Hematopoietic multipotent progenitor cell treated with erythropoietin and hydrocortisone succinate and interleukin-3 and kit ligand, for 8 days (in vitro differentiated cells): ENCODE measurements around the gene CNTRL.

ENCODE experiments used
- DNase-seq: peaks from one replicate; pipeline ENCODE4 v3.0.0-alpha.2; 2015

The CNTRL gene

GRCh38 chr9:121183666-121184423 lies 109.1 kb downstream of the CNTRL start:
- DNase-seq: no peak

DNA sequence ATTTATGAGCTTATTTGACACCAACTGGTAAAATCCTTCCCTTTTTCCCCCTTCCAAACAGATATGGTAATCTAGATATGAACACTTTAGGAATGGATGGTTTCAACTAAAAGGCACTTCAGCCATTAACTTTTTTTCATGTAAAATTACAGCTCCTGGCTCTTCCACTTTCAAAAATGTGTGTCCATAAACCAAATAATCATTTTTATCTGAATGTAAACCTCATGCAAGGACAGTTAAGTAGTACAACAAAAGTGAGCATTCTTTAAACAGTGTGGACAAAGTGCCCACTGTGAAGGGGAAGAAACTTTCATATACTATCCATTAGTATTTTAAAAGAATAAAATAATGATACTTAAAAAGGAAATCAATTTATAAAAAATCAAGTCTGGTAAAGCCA lies 109.7 kb downstream of the CNTRL start:
- DNase-seq: no peak

DNA sequence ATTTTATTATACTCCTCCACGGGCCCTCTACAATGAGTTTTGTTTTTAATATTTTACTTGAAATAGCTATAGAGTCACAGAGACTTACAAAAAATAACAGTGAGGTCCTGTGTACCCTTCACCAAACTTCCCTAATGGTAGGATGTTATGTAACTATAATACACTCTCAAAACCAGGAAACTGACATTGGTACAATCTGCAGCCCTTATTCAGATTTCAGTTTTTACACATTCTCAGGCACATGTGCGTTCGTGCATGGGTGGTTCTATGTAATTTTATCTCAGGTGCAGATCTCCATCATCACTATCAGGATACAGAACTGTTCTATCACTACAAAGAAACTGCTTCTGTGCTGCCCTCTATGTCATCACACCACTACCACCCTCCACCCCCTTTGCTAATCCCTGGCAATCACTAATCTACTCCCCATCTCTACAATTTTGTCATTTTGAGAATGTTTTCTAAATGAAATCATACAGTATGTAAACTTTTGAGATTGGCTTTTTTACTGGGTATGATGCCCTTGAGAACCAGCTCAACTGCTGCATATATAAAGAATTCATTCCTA lies 110.5 kb downstream of the CNTRL start:
- DNase-seq: no peak

GRCh38 chr9:121185774-121186403 lies 111.1 kb downstream of the CNTRL start:
- no peak for DNase-seq

DNA sequence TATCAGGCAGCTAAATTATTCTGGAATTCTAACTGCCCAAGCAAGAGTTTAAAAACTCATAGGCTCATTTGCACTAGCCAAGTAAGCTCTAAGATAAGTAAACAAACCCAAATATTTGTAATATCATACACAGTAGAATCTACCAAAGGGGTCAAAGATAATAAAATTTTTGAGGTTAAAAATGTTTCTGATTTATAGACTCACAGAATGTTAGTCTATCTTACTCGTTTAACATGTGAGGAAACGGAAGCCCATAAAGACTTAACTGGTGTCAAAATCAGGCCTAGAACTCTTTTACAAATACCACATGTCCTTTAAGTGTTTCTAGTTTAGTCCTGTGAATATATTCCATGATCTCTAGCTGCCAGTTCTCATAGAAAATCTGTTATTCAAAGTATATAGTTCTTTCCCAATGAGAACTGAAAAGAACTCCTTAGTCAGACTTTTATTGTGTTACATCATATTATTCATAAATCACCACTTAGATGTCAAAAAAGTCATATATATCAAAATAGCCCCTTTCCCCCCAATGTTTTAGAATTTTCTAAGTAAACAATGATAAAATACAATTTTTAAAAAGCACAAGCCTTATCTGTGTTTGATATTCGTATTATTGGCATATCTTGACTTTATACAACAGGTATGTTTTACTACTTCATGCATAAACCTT lies 113.0 kb downstream of the CNTRL start:
- no peak for DNase-seq

DNA sequence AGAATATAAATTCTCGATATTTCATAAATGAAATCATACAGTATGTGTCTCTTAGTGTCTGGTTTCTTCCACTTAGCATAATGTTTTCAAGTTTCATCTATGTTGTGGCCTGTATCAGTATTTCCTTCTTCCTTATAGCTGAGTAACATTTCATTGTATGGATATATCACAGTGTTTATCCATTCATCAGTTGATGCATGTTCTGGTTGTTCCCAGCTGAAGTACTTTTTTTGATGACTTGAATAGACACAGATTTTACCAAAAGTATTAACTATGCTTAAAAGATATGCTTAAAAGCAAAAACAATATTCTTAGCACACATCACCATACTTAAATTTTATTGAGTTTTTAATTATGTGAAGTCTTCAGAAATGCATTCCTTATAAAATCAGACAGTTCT lies 114.3 kb downstream of the CNTRL start:
- DNase-seq: no peak

DNA sequence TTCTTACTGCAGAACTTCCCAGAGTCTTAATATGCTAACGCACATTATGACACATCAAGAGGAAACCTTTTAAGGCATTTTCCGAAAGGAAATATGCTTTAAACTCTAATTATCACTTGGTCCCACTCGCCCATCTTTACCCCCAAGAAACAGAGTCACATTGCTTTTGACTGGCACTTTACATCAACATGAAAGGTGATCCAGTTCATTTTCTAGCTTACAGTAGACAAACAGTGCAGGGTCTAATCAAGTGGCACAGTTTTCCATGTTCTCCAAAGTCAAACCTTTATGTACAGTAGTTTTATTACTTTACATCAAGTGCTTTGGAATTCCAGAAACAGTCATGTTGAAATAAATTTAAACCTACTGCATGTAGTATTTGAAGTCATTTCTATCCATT lies 114.9 kb downstream of the CNTRL start:
- no peak for DNase-seq

DNA sequence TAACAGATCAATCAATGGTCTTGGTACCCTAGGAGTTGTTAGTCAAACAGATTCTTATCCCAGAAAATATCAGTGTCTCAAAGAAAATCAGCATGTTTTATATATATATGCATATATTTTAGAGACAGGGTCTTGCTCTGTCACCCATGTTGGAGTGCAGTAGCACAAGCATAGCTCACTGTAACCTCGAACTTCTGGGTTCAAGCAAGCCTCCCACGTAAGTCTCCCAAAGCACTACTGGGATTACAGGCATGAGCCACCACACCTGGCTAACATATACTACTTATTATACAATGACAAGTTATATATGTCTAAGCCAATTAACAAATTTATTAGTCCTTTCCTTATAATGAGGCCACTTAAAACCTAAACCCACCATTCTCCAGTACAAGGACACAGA lies 116.5 kb downstream of the CNTRL start:
- no peak for DNase-seq

DNA sequence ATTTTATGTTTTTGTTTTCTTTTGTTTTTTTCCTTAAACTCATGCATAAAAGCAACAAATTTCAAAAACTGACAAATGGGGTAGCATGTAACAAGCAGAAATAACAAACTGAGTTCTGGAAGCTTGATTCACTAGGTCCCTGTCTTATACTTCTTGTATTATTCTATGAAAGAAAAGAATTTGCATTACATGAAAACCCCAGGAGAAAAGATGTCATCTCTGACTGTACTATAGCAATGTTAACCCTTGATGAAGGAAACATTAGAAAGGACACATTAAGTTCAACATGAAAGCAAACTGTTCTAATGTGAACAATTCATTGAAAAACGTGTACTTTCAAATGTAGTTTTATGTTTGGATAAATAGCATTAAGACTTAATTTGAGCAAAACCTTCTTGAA lies 117.8 kb downstream of the CNTRL start:
- no peak for DNase-seq

- DNase-seq: no peak
Measured at GRCh38 chr9:121192959-121193640, 118.3 kb downstream of the CNTRL start.

GRCh38 chr9:121194730-121195129 lies 120.0 kb downstream of the CNTRL start:
- DNase-seq: no peak

DNA sequence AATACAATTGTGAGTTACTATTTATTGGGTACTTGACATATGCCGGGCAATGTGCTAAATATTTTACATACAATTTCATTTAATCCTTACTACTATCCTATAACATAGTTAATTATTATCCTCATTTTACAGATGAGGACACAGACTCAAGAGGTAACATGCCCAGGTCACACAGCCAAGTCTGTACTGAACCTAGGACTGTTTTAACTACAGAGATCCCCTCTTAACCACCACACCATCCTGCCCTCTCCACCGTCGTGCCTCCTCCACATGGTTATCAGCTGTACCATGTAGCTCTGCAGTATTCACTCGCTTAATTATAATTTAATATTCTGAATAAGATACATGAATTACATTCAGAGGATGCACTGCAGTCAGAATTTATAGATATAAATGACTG lies 121.6 kb downstream of the CNTRL start:
- DNase-seq: peak; percentile 57

DNA sequence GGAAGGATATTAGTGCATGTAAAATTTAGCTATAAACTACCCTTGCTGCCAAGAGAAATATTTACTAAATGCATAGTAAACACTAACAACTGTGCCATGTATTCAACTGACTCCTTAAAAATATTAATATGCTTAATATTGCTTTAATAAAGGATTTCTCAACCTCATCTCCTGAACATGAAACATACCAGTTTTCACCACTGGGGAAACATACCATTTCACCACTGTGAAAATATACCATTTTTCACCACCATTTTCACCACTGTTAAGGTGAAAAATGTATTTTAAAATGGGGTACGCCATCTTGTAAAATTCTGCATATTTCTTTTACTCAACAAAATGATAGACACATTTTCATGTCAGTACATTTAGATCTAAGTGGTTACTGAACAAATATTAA lies 122.4 kb downstream of the CNTRL start:
- DNase-seq: no peak

DNA sequence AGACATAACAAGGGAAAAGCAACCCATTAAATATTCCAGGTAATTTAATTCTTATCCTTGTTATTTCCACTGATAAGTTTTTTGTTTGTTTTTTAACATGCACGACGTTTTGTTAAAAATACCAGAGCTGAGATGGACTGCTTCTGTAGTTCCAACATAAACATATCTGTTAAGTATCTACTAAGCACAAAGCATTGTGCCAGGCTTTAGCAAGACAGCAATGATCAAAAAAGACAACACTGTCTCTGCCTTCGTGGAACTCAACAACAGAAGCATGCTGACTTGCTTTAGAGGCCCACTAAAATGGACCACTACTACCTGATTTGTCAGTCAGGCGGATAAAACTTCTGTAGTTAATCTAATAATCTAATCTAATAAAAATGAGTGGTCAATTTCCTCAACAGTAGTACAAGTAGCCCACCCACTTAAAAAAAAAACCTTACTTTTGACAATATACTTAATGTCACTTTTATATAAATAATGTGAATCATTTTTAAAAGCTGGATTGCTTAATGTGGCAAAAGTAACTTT lies 123.8 kb downstream of the CNTRL start:
- no peak for DNase-seq

DNA sequence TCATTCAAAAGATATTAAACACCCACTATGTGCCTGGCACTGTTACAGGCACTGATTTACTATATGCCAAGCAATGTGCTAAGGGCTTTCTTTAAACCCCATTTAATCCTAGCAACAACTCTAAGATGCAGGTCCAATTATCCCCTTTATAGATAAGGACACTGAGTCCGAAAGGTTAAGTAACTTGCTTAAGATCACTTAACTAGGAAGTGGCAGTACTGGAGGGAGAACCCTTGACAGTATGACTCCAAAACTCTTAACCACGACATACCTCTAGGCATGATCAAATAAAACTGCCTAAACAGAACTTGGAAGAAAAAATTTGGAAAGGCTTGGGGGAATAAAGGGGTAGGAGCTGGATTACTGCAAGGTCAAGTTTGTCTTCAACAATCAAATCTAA lies 125.2 kb downstream of the CNTRL start:
- DNase-seq: peak; percentile 40

GRCh38 chr9:121200356-121200755 lies 125.6 kb downstream of the CNTRL start:
- no peak for DNase-seq

DNA sequence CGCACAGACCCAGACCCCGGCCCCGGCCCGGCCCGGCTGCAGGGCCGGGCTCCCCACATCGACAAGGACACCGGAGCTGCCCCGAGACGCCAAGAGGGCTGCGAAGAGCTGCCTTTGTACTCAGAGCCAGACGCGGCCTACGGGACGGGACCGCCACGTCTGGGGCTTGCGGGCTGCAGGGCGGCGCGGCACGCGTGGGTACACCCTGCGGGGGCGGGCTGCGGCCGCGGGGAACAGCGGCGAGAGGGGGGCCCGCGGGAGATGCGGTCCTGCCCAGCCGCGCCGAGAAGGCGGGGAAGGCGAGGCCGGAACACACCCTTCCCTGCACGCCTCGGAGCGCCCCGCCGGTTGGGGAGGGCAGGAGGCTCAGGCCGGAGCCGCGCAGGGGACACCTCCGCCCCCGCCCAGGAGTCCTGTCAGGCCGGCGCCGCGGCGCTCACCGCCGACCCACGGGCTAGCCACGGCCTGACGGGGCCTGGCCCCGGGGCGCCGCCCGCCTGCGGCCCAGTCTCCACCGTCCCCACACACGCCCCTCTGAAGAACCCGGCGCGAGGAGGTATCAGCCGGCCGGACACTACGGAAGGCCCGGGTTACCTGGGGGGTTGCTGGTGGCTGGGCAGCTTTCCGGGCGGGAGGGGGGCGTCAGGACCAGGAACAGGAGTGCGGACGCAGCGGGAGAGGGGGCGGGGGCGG lies 126.4 kb downstream of the CNTRL start:
- peak; percentile 64 for DNase-seq

DNA sequence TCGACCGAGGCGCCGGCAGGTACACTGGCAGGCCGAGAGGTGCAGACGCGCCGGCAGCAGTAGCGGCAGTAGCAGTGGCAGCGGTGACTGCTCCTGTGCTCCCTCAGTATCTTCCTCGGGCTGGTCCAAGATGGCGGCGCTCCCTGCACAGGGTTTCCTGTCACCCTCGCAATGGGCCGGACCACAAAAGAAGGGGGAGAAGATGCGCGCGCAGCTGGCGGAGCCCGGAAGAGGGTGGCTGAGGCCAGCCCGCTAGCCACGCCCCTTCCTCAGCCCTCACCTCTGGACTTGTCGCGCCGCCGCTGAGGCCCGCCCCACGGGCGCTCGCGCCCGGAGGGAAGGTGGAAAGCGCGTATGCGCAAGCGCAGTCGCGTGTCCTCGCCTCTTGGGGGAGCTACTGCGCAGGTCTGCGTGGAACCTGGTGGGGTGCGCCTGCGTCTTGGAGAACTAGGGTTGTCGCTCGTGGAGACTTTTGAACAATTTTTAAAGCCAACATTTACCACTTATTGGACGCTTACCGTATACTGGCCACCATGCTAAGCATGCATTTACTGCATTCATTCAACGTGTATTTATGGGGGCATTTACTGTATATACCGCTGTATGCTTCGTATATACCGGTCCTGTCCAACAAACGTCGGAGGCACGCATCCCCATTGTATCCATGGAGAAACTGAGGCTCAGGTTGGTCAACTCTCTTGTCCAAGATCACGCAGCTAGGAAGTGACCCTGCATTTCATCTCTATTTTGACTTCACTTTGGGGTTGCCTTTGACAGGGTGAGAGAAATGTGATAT lies 127.2 kb downstream of the CNTRL start, which contains the start of gene RAB14:
RAB14 (minus strand) TSS at position 132 of the 796 bp plus-strand sequence. CDS start 8,457 bp downstream, outside the sequence.
- peak; percentile 99 for DNase-seq

- DNase-seq: no peak
Measured at GRCh38 chr9:121204121-121204520, 129.4 kb downstream of the CNTRL start.

GRCh38 chr9:121204611-121205010 lies 129.9 kb downstream of the CNTRL start:
- DNase-seq: no peak
